HG02642 (cell line): ENCODE data around the gene MEIS2.

ENCODE experiments used
- ATAC-seq: cut with Tn5 transposase; IDR thresholded peaks from one replicate; pipeline ENCODE4 v1.9.1; 2021; ENCODE audit warnings: mild to moderate bottlenecking; ENCODE audit not compliant: unreplicated experiment, poor library complexity

The MEIS2 gene

GRCh38 chr15:37044915-37045648 is 55.3 kb downstream of the MEIS2 start:
- no peak for ATAC-seq

- no peak for ATAC-seq
These were observed 58.5 kb downstream of the MEIS2 start for GRCh38 chr15:37041836-37042235.

GRCh38 chr15:37041042-37041441 is 59.3 kb downstream of the MEIS2 start:
- ATAC-seq: peak; percentile 66

DNA sequence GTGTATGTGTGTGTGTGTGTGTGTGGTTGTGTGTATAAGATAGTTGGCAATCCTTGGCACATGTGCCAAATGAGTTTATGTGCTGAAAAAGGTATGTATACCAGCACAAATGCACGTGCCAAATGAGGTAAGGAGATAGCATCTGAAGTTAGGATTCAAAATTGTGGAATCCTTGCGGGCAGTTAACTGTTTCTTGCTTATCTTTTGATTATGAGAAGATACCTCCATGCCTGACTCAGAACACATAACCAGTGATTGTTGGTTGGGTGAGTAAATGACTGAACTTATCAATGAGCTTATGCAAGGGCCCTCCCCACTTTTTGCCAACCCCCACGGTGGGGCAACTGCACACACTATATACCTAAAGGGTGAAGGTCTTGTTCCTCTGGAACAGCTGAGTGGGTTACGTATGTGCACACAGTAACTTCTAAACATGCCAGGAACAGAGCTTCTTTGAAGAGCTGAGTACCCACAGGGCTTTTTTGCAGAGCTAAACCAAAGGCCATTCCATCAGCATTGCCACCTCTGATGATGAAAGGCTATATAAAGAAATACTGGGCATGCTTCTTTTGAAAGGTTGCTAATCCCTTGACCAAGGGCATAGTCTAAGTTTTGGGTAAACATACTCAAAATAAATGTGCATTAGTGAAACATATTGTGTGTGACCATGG is 60.1 kb downstream of the MEIS2 start:
- ATAC-seq: no peak

- no peak for ATAC-seq
These were observed 61.6 kb downstream of the MEIS2 start for GRCh38 chr15:37038716-37039106.

GRCh38 chr15:37037850-37038715 is 62.3 kb downstream of the MEIS2 start:
- no peak for ATAC-seq

- ATAC-seq: no peak
These were observed 63.2 kb downstream of the MEIS2 start for GRCh38 chr15:37037071-37037655.

GRCh38 chr15:37034835-37035748 is 65.3 kb downstream of the MEIS2 start:
- ATAC-seq: no peak

DNA sequence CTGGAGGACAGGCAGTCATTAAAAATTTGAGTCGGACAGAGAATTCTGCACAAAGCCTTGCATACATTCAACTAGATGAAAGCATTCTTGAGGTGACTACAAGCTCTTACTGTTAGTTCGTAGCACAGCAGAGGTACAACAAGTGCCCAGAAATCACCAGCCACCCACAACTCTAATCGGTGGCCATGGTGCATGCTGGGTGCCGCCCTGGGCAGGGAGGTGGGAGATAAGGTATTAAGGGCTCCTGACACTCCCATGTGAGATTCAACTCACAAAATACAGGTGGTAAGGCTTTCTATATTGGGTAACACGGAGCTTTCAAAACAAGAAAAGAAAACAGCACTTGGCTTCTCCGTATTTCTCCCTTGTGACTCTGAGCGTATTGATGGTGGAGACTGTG is 66.0 kb downstream of the MEIS2 start:
- no peak for ATAC-seq

GRCh38 chr15:37032091-37032775 is 68.1 kb downstream of the MEIS2 start:
- no peak for ATAC-seq

DNA sequence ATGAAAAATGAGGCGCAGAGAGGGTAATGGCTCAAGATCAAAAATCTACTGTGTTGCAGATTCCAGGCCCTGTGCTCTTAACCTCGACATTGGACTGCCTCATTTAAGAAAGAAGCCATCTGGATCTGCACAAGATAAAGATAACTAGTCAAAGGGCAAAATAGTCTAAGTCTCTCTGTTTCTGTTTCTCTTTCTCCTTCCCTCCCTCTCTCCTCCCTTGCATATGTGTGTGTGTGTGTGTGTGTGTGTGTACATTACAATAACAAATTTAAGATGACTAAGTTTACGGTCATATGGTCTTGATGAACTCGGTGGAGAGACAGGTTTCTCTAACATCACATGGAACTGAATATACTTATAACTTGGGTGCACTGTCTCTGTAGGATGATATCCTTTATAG is 69.2 kb downstream of the MEIS2 start:
- ATAC-seq: no peak

GRCh38 chr15:37028625-37029296 is 71.6 kb downstream of the MEIS2 start:
- ATAC-seq: no peak

DNA sequence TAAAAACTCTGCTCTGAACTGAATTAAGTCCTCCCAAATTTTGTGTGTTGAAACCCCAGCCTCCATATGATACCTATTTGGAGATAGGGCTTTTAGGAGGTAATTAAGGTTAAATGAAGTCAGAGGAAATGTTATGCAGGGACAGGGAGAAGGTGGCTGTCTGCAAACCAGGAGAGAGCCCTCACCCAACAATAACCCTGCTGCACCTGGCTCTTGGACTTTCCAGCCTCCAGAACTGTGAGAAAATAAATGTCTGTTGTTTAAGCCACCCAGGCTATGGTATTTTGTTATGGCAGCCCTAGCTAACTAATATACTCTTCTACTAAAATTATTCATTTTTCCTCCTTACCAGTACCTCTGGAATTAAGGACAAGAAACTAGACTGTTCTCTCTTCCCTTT is 79.5 kb downstream of the MEIS2 start:
- ATAC-seq: no peak

GRCh38 chr15:37019479-37020433 is 80.6 kb downstream of the MEIS2 start:
- no peak for ATAC-seq

GRCh38 chr15:37017031-37017625 is 83.2 kb downstream of the MEIS2 start:
- no peak for ATAC-seq

GRCh38 chr15:37016231-37016630 is 84.1 kb downstream of the MEIS2 start:
- no peak for ATAC-seq

DNA sequence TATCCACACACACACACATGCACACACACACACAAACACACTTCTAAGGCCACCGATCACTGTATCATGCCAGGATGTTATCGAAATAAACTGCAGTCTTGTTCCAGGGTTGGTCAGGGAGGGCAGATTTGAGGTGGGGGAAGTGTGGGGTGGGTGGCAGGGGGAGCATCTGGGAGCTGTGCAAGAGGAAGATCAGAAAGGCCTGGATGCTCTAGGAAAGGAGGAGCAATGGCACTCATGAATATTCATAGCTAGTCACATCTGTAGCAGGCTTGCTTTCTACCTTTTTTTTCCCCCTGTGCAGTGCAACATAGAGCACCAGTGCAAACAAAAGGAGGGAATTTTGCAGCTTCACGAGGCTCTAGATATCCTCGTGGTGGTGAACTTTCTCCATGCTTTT is 84.9 kb downstream of the MEIS2 start:
- no peak for ATAC-seq
